Smooth muscle cell (in vitro differentiated cells): ENCODE data around the gene ALLC. TPM values are rescaled to one million over a fixed set of nuclear protein-coding genes. Genes with fewer than 3 reads are reported as not detected.

Experiments
- DNase-seq: peaks from one replicate; lab custom pipeline; 2025; ENCODE audit not compliant: unreplicated experiment; lab: John Stamatoyannopoulos, UW
- H2AFZ ChIP-seq: fragments of 200-600 bp; sonication (generic); 2 replicates; pipeline ENCODE4 v1.6.0; 2016; ENCODE audit warnings: antibody characterized with exemption, low read depth, mild to moderate bottlenecking
- H3F3A ChIP-seq: fragments of 200-600 bp; sonication (generic); 2 replicates; pipeline ENCODE4 v1.6.0; 2017; ENCODE audit warnings: antibody characterized with exemption, low read depth
- H3K27ac ChIP-seq: fragments of 200-600 bp; sonication (generic); 2 replicates; pipeline ENCODE4 v1.5.1; 2016; ENCODE audit warnings: low read depth, mild to moderate bottlenecking
- H3K27me3 ChIP-seq: fragments of 200-600 bp; sonication (generic); 2 replicates; pipeline ENCODE4 v1.6.1; 2016; ENCODE audit warnings: low read depth, mild to moderate bottlenecking
- H3K36me3 ChIP-seq: fragments of 200-600 bp; sonication (generic); 2 replicates; pipeline ENCODE4 v1.5.1; 2016; ENCODE audit warnings: low read depth
- H3K4me1 ChIP-seq: fragments of 200-600 bp; sonication (generic); 2 replicates; pipeline ENCODE4 v1.5.1; 2016; ENCODE audit warnings: low read depth
- H3K4me2 ChIP-seq: fragments of 200-600 bp; sonication (generic); 2 replicates; pipeline ENCODE4 v1.6.0; 2016; ENCODE audit warnings: mild to moderate bottlenecking
- H3K4me3 ChIP-seq: fragments of 200-600 bp; sonication (generic); 2 replicates; pipeline ENCODE4 v1.5.1; 2016; ENCODE audit warnings: mild to moderate bottlenecking
- H3K79me2 ChIP-seq: fragments of 200-600 bp; sonication (generic); 2 replicates; pipeline ENCODE4 v1.6.0; 2016; ENCODE audit warnings: low read depth, mild to moderate bottlenecking
- H3K9ac ChIP-seq: fragments of 200-600 bp; sonication (generic); 2 replicates; pipeline ENCODE4 v1.6.0; 2016; ENCODE audit warnings: low read depth
- H3K9me3 ChIP-seq: fragments of 200-600 bp; sonication (generic); replicated peaks from 2 replicates; pipeline ENCODE4 v1.5.1; 2016; ENCODE audit warnings: low read depth
- H4K20me1 ChIP-seq: fragments of 200-600 bp; sonication (generic); 2 replicates; pipeline ENCODE4 v1.6.0; 2016; ENCODE audit warnings: low read depth
- CTCF ChIP-seq: fragments of 200-600 bp; sonication (generic); IDR thresholded peaks from 2 replicates; pipeline ENCODE4 v1.5.1; 2017; ENCODE audit warnings: borderline replicate concordance, mild to moderate bottlenecking, antibody characterized with exemption; ENCODE audit not compliant: insufficient read depth, poor library complexity, severe bottlenecking
- WGBS: methylation state at CpG from one replicate; pipeline ENCODE4 v1.1.7; 2016; ENCODE audit warnings: low lambda C conversion rate; 5-methylcytosine and 5-hydroxymethylcytosine counted together
- polyA plus RNA-seq: library from polyadenylated mRNA; unstranded; fragments of >200 nt; fragmentation: Nextera tagmentation; extraction: Ambion mirVana; gene quantifications from 2 replicates; pipeline ENCODE4 v1.2.1, GENCODE V29; 2016
- total RNA-seq: library from RNA; depleted of rRNA; stranded (reverse); fragments of >200 nt; gene quantifications from 2 replicates; pipeline ENCODE4 v1.2.3, GENCODE V29; 2014

ALLC gene
- total and polyA plus RNA-seq, 2 experiments from 2014 or later: not detected

GRCh38 chr2:3725458-3726250, 67.7 kb downstream of the ALLC start:
- no peak overlapping the region for H3K4me3 ChIP-seq
- no peaks in the 10 kb centered on the region for H3K36me3 ChIP-seq
- H3K79me2 ChIP-seq: no peaks in the 10 kb centered on the region
- H3F3A ChIP-seq: no peaks in the 10 kb centered on the region
- 84% methylated on average over 23 of the region's 23 CpGs for WGBS
- H3K4me1 ChIP-seq: no peaks in the 10 kb centered on the region
- H3K27ac ChIP-seq: no peak overlapping the region
- no peaks in the 10 kb centered on the region for H4K20me1 ChIP-seq
- H3K9ac ChIP-seq: no peak overlapping the region
- peaks cover 4% of the 10 kb centered on the region for H3K27me3 ChIP-seq
- H2AFZ ChIP-seq: no peak overlapping the region
- no peak for DNase-seq
- H3K9me3 ChIP-seq: no peaks in the 10 kb centered on the region
- no peak overlapping the region for H3K4me2 ChIP-seq
- no peak for TF ChIP-seq CTCF

- DNase-seq: no peak
- no peaks in the 10 kb centered on the region for H3F3A ChIP-seq
- H3K27ac ChIP-seq: no peak overlapping the region
- no peak overlapping the region for H2AFZ ChIP-seq
- H4K20me1 ChIP-seq: no peaks in the 10 kb centered on the region
- no peaks in the 10 kb centered on the region for H3K9me3 ChIP-seq
- no peaks in the 10 kb centered on the region for H3K4me1 ChIP-seq
- H3K36me3 ChIP-seq: no peaks in the 10 kb centered on the region
- no peak overlapping the region for H3K4me2 ChIP-seq
- no peak for TF ChIP-seq CTCF
- WGBS: 92% methylated on average over 10 of the region's 10 CpGs
- peaks cover 4% of the 10 kb centered on the region for H3K27me3 ChIP-seq
- no peak overlapping the region for H3K4me3 ChIP-seq
- H3K9ac ChIP-seq: no peak overlapping the region
- no peaks in the 10 kb centered on the region for H3K79me2 ChIP-seq
Measured at GRCh38 chr2:3726511-3726910, 68.5 kb downstream of the ALLC start.

- DNase-seq: no peak
- WGBS: 55% methylated on average over 12 of the region's 12 CpGs
- H3K36me3 ChIP-seq: no peaks in the 10 kb centered on the region
- H3K27me3 ChIP-seq: peaks cover 4% of the 10 kb centered on the region
- peak overlapping the region; percentile 66 for H3K4me2 ChIP-seq
- no peak overlapping the region for H3K4me3 ChIP-seq
- H4K20me1 ChIP-seq: no peaks in the 10 kb centered on the region
- no peaks in the 10 kb centered on the region for H3K4me1 ChIP-seq
- no peak for TF ChIP-seq CTCF
- no peak overlapping the region for H3K9ac ChIP-seq
- no peaks in the 10 kb centered on the region for H3F3A ChIP-seq
- no peak overlapping the region for H3K27ac ChIP-seq
- no peaks in the 10 kb centered on the region for H3K79me2 ChIP-seq
- H3K9me3 ChIP-seq: no peaks in the 10 kb centered on the region
- H2AFZ ChIP-seq: peak overlapping the region; percentile 71
Measured at GRCh38 chr2:3727397-3728045, 69.5 kb downstream of the ALLC start.
